ENCODE data around the gene MAGI2.

MAGI2 gene

GRCh38 chr7:78787854-78788253, 665.6 kb downstream of the MAGI2 start:
- DNase-seq = no peak
- no peak overlapping the region for H3K27ac ChIP-seq (ENCODE audit: low read length)

GRCh38 chr7:78786055-78786454, 667.4 kb downstream of the MAGI2 start:
- Histone ChIP-seq H3K4me2 (ENCODE audit: insufficient read depth, low read length) (no peak overlapping the region), H3K36me3 (ENCODE audit: insufficient read depth, low read length) (no peaks in the 10 kb centered on the region), H3K9me3 (ENCODE audit: insufficient read depth, low read length, severe bottlenecking) (no peaks in the 10 kb centered on the region), H4K20me1 (ENCODE audit: insufficient read depth, low read length) (no peaks in the 10 kb centered on the region), H2AFZ (ENCODE audit: low read depth, low read length) (no peak overlapping the region), H3K4me3 (ENCODE audit: low read depth in 1 of 2, low read length in 2 of 2) (no peak overlapping the region), H3K4me1 (ENCODE audit: insufficient read depth, low read length) (no peaks in the 10 kb centered on the region), H3K27ac (ENCODE audit: low read length) (no peak overlapping the region), H3K9ac (ENCODE audit: low read depth, low read length) (no peak overlapping the region), H3K79me2 (ENCODE audit: insufficient read depth, low read length) (no peaks in the 10 kb centered on the region), H3K27me3 (ENCODE audit: insufficient read depth, low read length, poor library complexity) (no peaks in the 10 kb centered on the region)
- TF ChIP-seq, protein P1, sequence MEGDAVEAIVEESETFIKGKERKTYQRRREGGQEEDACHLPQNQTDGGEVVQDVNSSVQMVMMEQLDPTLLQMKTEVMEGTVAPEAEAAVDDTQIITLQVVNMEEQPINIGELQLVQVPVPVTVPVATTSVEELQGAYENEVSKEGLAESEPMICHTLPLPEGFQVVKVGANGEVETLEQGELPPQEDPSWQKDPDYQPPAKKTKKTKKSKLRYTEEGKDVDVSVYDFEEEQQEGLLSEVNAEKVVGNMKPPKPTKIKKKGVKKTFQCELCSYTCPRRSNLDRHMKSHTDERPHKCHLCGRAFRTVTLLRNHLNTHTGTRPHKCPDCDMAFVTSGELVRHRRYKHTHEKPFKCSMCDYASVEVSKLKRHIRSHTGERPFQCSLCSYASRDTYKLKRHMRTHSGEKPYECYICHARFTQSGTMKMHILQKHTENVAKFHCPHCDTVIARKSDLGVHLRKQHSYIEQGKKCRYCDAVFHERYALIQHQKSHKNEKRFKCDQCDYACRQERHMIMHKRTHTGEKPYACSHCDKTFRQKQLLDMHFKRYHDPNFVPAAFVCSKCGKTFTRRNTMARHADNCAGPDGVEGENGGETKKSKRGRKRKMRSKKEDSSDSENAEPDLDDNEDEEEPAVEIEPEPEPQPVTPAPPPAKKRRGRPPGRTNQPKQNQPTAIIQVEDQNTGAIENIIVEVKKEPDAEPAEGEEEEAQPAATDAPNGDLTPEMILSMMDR (IDR thresholded peaks at IDR 0.05; ENCODE audit: borderline replicate concordance, extremely low read depth, low read length, poor library complexity, severe bottlenecking) = no peak
- no peak for TF ChIP-seq EZH2 (IDR thresholded peaks at IDR 0.05; ENCODE audit: borderline replicate concordance, low read depth, low read length, severe bottlenecking)
- ATAC-seq (ENCODE audit: insufficient read depth, low read depth) = no peak
- DNase-seq = no peak

More at GRCh38 chr7:78787854-78788253, 665.6 kb downstream of the MAGI2 start:
- no peak overlapping the region for H2AFZ ChIP-seq (ENCODE audit: low read depth, low read length)
- no peaks in the 10 kb centered on the region for H4K20me1 ChIP-seq (ENCODE audit: insufficient read depth, low read length)
- H3K79me2 ChIP-seq (ENCODE audit: insufficient read depth, low read length) = no peaks in the 10 kb centered on the region
- no peaks in the 10 kb centered on the region for H3K4me1 ChIP-seq (ENCODE audit: insufficient read depth, low read length)
- H3K4me3 ChIP-seq (ENCODE audit: low read depth in 1 of 2, low read length in 2 of 2) = no peak overlapping the region
- no peaks in the 10 kb centered on the region for H3K36me3 ChIP-seq (ENCODE audit: insufficient read depth, low read length)
- H3K9ac ChIP-seq (ENCODE audit: low read depth, low read length) = no peak overlapping the region
- H3K4me2 ChIP-seq (ENCODE audit: insufficient read depth, low read length) = no peak overlapping the region
- TF ChIP-seq EZH2 (IDR thresholded peaks at IDR 0.05; ENCODE audit: borderline replicate concordance, low read depth, low read length, severe bottlenecking) = no peak
- TF ChIP-seq, protein P1 (IDR thresholded peaks at IDR 0.05; ENCODE audit: borderline replicate concordance, extremely low read depth, low read length, poor library complexity, severe bottlenecking) = no peak
- H3K27me3 ChIP-seq (ENCODE audit: insufficient read depth, low read length, poor library complexity) = no peaks in the 10 kb centered on the region
- ATAC-seq (ENCODE audit: insufficient read depth, low read depth) = no peak
- H3K9me3 ChIP-seq (ENCODE audit: insufficient read depth, low read length, severe bottlenecking) = no peaks in the 10 kb centered on the region

GRCh38 chr7:78783179-78783962, 670.1 kb downstream of the MAGI2 start:
- no peaks in the 10 kb centered on the region for H3K9me3 ChIP-seq (ENCODE audit: insufficient read depth, low read length, severe bottlenecking)
- H3K4me1 ChIP-seq (ENCODE audit: insufficient read depth, low read length) = no peaks in the 10 kb centered on the region
- no peaks in the 10 kb centered on the region for H3K79me2 ChIP-seq (ENCODE audit: insufficient read depth, low read length)
- no peak overlapping the region for H3K27ac ChIP-seq (ENCODE audit: low read length)
- H2AFZ ChIP-seq (ENCODE audit: low read depth, low read length) = no peak overlapping the region
- no peaks in the 10 kb centered on the region for H3K27me3 ChIP-seq (ENCODE audit: insufficient read depth, low read length, poor library complexity)
- no peak for ATAC-seq (ENCODE audit: insufficient read depth, low read depth)
- H3K4me2 ChIP-seq (ENCODE audit: insufficient read depth, low read length) = no peak overlapping the region
- TF ChIP-seq, protein P1 (IDR thresholded peaks at IDR 0.05; ENCODE audit: borderline replicate concordance, extremely low read depth, low read length, poor library complexity, severe bottlenecking) = no peak
- TF ChIP-seq EZH2 (IDR thresholded peaks at IDR 0.05; ENCODE audit: borderline replicate concordance, low read depth, low read length, severe bottlenecking) = no peak
- no peak for DNase-seq
- no peaks in the 10 kb centered on the region for H4K20me1 ChIP-seq (ENCODE audit: insufficient read depth, low read length)
- H3K4me3 ChIP-seq (ENCODE audit: low read depth in 1 of 2, low read length in 2 of 2) = no peak overlapping the region
- no peaks in the 10 kb centered on the region for H3K36me3 ChIP-seq (ENCODE audit: insufficient read depth, low read length)
- H3K9ac ChIP-seq (ENCODE audit: low read depth, low read length) = no peak overlapping the region

Measured in DND-41 (cell line).